ENCODE measurements around the gene SLC3A2. TPM values are rescaled to one million over a fixed set of nuclear protein-coding genes. Genes with fewer than 3 reads are reported as not detected.
"Not testable (repeated sequence)": the region's sequence is repeated elsewhere in the genome, so short reads cannot be mapped to it uniquely, and the experiment has no call there.

SLC3A2 gene
- polyA plus RNA-seq (ENCODE audit: insufficient read length in 4 of 4), result 100 to 1,000 TPM; 159 to 219 (median 183) TPM

- DNase-seq (ENCODE audit: low read depth in 4 of 4, low spot score in 2 of 4), result peak; percentile 72 to 84 (median 81)
Observed at GRCh38 chr11:62880803-62881578, at the start of gene SLC3A2. TSS of gene SLC3A2 (plus strand) at chr11:62880896. CDS start at chr11:62881024, 128 bp downstream.

GRCh38 chr11:62830904-62831519 lies 49.7 kb upstream of the SLC3A2 start:
- DNase-seq (ENCODE audit: low read depth in 4 of 4, low spot score in 2 of 4), result peak in 1 of 4 donors; percentile 60

GRCh38 chr11:62831520-62832335 lies 49.0 kb upstream of the SLC3A2 start, which contains the start of gene STX5:
TSS of gene STX5 (minus strand) at chr11:62832051. CDS start at chr11:62831243, 808 bp downstream.
- peak; percentile 96 to 98 (median 98) for DNase-seq (ENCODE audit: low read depth in 4 of 4, low spot score in 2 of 4)

- no peak for DNase-seq (ENCODE audit: low read depth in 4 of 4, low spot score in 2 of 4)
Observed at GRCh38 chr11:62832336-62833234, 48.1 kb upstream of the SLC3A2 start, which contains the start of gene TEX54. TSS of gene TEX54 (minus strand) at chr11:62832841.

- DNase-seq (ENCODE audit: low read depth in 4 of 4, low spot score in 2 of 4), result no peak
Observed at GRCh38 chr11:62835336-62835735, 45.4 kb upstream of the SLC3A2 start.

- peak; percentile 82 to 95 (median 88) for DNase-seq (ENCODE audit: low read depth in 4 of 4, low spot score in 2 of 4)
Observed at GRCh38 chr11:62839050-62839945, 41.4 kb upstream of the SLC3A2 start, which contains the start of gene WDR74. TSS of gene WDR74 (minus strand) at chr11:62839590. CDS start at chr11:62839570, 20 bp downstream.

DNA sequence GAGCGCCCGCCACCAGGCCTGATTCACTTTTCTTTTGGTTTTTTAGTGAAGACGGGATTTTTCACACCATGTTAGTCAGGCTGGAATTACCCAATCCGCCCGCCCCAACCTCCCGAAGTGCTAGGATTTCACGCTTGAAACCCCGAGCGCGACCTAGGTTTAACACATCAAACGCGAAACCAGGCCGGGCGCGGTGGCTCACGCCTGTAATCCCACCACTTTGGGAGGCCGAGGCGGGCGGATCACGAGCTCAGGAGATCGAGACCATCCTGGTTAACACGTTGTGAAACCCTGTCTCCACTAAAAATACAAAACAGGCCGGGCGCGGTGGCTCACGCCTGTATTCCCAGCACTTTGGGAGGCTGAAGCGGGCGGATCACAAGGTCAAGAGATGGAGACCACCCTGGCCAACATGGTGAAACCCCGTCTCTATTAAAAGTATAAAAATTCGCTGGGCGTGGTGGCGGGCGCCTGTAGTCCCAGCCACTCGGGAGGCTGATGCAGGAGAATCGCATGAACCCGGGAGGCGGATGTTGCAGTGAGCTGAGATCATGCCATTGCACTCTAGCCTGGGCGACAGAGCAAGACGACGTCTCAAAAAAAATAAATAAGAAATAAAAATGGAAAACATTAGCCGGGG lies 39.9 kb upstream of the SLC3A2 start:
- peak in 1 of 4 donors; percentile 49 for DNase-seq (ENCODE audit: low read depth in 4 of 4, low spot score in 2 of 4)

GRCh38 chr11:62841361-62842170 lies 39.1 kb upstream of the SLC3A2 start:
- peak; percentile 91 to 99 (median 94) for DNase-seq (ENCODE audit: low read depth in 4 of 4, low spot score in 2 of 4)

GRCh38 chr11:62842171-62842741 lies 38.4 kb upstream of the SLC3A2 start:
- no peak for DNase-seq (ENCODE audit: low read depth in 4 of 4, low spot score in 2 of 4)

DNA sequence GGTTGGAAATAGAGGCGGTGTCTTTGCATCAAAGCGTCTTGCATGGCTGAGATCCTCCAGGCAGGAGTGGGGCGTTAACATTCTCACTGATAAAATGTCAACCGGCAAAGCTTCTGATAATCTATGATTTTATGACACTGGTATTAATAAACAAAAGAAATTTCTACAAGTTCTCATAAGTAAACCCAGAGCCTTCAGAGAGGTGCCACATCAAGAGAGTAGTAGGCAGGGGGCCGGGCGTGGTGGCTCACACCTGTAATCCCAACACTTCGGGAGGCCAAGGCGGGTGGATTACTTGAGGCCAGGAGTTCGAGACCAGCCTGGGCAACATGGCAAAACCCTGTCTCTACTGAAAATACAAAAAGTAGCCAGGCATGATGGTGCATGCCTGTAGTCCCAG lies 37.8 kb upstream of the SLC3A2 start:
- not testable (repeated sequence) for DNase-seq (ENCODE audit: low read depth in 4 of 4, low spot score in 2 of 4)

- no peak for DNase-seq (ENCODE audit: low read depth in 4 of 4, low spot score in 2 of 4)
Observed at GRCh38 chr11:62843466-62843865, 37.2 kb upstream of the SLC3A2 start.

- DNase-seq (ENCODE audit: low read depth in 4 of 4, low spot score in 2 of 4), result no peak
Observed at GRCh38 chr11:62844154-62844553, 36.5 kb upstream of the SLC3A2 start.

GRCh38 chr11:62846177-62846576 lies 34.5 kb upstream of the SLC3A2 start:
- DNase-seq (ENCODE audit: low read depth in 4 of 4, low spot score in 2 of 4), result no peak

DNA sequence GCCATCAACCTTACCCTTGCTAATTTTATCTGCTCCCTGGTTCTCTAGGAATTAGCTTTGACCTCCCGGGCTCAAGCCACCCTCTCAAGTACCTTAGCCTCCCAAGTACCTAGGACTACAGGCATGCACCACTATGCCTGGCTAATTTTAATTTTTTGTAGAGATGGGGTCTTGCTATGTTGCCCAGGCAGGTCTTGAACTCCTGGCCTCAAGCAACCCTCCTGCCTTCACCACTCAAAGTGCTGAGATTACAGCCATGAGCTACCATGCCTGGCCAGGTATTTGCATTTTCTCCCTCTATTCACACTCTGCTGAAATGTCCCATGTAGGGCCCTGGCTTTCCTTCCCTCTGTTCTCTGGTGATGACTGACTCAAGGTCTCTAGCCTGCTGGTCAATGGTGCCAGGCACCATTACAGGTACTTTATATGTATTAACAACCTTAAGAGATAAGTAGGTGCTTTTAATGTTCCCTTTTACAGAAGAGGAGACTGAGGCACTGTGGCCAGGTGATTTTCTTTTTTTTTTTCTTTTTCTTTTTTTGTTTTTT lies 32.9 kb upstream of the SLC3A2 start:
- no peak for DNase-seq (ENCODE audit: low read depth in 4 of 4, low spot score in 2 of 4)

GRCh38 chr11:62850911-62851806 lies 29.5 kb upstream of the SLC3A2 start:
- DNase-seq (ENCODE audit: low read depth in 4 of 4, low spot score in 2 of 4), result no peak
